ENCODE measurements around the gene TMEM50A. TPM values are rescaled to one million over a fixed set of nuclear protein-coding genes. Genes with fewer than 3 reads are reported as not detected.

Gene TMEM50A
- total RNA-seq, 4 donors from 2014 or later: 73.8 to 173 (median 92.7) TPM

Other genes starting within 250 kb of the TMEM50A start
- 10 to 100 TPM; 47.5 to 81.7 (median 76.4) TPM for gene SYF2, start 105.8 kb upstream of the TMEM50A start, total RNA-seq
- gene RSRP1, start 90.9 kb upstream of the TMEM50A start, total RNA-seq: 100 to 1,000 TPM; 101 to 141 (median 129) TPM
- not detected for gene RHD, start 65.8 kb upstream of the TMEM50A start, total RNA-seq
- not detected for gene RHCE, start 82.5 kb downstream of the TMEM50A start, total RNA-seq
- gene MACO1, start 92.6 kb downstream of the TMEM50A start, total RNA-seq: 10 to 100 TPM; 13.0 to 19.7 (median 16.3) TPM
- gene LDLRAP1, start 205.3 kb downstream of the TMEM50A start, total RNA-seq: 10 to 100 TPM in 2 of 4 donors, 1 to 10 TPM in 2; 7.3 to 18.1 (median 9.2) TPM